Stimulated activated CD8-positive, alpha-beta memory T cell treated with anti-CD3 and anti-CD28 coated beads, Interleukin-7, amount 100 ng/mL, for 48 hours (primary cell): Measurements from ENCODE around the gene CHD1L.
"Not testable (repeated sequence)": the region's sequence is repeated elsewhere in the genome, so short reads cannot be mapped to it uniquely, and the experiment has no call there.

Source experiments
- DNase-seq, 2 donors: peaks; one replicate each; pipeline ENCODE4 v3.0.0-alpha.2; 2020; ENCODE audit warnings: low read depth in 1 of 2; ENCODE audit errors: extremely low read depth in 1 of 2

CHD1L gene

DNA sequence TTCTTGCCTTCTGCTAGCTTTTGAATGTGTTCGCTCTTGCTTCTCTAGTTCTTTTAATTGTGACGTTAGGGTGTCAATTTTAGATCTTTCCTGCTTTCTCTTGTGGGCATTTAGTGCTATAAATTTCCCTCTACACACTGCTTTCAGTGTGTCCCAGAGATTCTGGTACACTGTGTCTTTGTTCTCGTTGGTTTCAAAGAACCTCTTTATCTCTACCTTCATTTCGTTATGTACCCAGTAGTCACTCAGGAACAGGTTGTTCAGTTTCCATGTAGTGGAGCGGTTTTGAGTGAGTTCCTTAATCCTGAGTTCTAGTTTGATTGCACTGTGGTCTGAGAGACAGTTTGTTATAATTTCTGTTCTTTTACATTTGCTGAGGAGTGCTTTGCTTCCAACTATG lies 11.5 kb upstream of the CHD1L start:
- not testable (repeated sequence) for DNase-seq

DNA sequence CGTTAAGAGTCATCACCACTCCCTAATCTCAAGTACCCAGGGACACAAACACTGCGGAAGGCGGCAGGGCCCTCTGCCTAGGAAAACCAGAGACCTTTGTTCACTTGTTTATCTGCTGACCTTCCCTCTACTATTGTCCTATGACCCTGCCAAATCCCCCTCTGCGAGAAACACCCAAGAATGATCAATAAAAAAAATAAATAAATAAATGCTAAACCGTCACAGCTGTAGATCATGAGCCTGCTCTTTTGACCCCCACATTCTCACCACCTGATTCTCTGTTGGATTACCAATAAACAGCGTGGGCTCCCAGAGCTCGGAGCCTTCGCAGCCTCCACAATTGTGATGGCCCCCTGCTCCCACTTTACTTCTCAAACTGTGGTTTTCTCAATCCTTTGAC lies 8.6 kb upstream of the CHD1L start:
- DNase-seq, result not testable (repeated sequence)

- no peak for DNase-seq
Measured at GRCh38 chr1:147235822-147236221, 6.7 kb upstream of the CHD1L start.

DNA sequence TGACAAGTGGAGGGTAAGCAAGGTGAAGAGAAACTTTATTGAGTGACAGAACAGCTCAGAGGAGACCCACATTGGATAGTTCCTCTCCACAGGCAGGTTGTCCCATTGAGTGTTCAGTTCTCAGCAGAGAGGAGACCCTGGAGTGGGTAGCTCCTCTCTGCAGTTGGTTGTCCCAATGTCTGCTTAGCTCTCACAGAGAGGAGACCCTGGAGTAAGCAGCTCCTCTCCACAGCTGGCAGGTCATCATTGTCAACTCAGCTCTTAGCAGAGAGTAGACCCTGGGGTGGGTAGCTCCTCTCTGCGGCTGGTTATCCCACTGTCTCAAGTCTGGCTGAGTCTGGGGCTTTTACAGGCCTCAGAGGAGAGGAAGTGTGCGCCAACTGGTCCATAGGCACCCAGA lies 6.0 kb upstream of the CHD1L start:
- no peak for DNase-seq

- no peak for DNase-seq
Measured at GRCh38 chr1:147236959-147237791, 5.3 kb upstream of the CHD1L start.

- DNase-seq, result no peak
Measured at GRCh38 chr1:147238053-147238902, 4.2 kb upstream of the CHD1L start.

- DNase-seq, result no peak
Measured at GRCh38 chr1:147238925-147239820, 3.3 kb upstream of the CHD1L start.

DNA sequence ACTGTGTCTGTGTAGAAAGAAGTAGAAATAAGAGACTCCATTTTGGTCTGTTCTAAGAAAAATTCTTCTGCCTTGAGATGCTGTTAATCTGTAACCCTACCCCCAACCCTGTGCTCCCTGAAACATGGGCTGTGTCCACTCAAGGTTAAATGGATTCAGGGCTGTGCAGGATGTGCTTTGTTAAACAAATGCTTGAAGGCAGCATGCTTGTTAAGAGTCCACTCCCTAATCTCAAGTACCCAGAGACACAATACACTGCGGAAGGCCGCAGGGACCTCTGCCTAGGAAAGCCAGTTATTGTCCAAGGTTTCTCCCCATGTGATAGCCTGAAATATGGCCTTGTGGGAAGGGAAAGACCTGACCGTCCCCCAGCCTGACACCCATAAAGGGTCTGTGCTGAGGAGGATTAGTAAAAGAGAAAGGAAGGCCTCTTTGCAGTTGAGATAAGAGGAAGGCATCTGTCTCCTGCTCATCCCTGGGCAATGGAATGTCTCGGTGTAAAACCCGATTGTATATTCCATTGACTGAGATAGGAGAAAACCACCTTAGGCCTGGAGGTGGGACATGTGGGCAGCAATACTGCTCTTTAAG lies 2.3 kb upstream of the CHD1L start:
- DNase-seq, result not testable (repeated sequence)

DNA sequence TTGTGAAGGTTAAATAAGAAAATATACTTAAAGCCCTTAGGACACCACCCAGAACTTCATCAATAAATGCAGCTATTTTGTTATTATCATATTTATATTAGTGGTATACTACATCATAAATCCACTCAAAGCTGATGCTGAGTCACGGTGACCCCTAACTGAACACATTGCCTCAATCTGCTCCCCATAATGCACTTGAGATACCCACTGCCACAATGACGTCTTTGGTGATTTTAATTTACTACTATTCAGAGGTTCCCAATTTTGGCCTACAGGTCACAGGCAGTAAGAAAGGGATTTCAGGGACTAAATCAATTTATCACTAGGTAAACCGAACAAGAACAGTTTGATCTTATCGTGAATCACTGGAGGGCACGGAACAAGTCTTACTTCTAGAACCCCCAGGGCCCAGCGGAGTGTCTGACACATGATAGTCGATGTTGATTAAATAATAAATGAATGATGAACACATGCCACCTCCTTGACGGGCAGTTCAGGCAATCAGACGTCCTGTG lies 493 bp upstream of the CHD1L start:
- no peak for DNase-seq

GRCh38 chr1:147243228-147243685 lies 773 bp downstream of the CHD1L start:
- no peak for DNase-seq

- DNase-seq, result no peak
Measured at GRCh38 chr1:147243841-147244240, 1.4 kb downstream of the CHD1L start.

- DNase-seq, result no peak
Measured at GRCh38 chr1:147245129-147245528, 2.6 kb downstream of the CHD1L start.

GRCh38 chr1:147245586-147246021 lies 3.1 kb downstream of the CHD1L start:
- no peak for DNase-seq

DNA sequence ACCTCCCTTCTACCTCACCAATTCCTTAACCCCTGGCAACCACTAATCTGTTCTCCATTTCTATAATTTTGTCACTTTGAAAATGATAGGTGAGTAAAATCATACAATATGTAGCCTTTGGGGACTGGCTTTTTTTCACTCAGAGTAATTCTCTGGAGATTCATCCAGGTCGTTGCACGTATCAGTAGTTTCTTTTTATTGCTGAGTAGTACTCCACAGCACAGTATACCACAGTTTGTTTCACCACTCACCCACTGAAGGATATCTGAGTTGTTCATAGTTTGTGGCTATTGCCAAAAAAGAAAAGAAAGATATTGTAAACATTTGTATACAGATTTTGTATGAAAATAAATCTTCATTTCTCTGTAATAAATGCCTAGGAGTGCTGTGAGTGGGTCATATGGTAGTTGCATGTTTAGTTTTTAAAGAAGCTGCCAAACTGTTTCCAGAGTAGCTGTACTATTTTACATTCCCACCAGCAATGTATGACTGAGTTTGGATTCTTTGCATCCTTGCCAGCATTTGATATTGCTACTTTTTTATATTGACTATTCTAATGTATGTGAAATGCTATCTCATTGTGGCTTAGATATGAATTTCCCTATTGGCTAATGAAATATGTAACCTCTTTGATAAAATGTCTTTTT lies 3.7 kb downstream of the CHD1L start:
- no peak for DNase-seq

DNA sequence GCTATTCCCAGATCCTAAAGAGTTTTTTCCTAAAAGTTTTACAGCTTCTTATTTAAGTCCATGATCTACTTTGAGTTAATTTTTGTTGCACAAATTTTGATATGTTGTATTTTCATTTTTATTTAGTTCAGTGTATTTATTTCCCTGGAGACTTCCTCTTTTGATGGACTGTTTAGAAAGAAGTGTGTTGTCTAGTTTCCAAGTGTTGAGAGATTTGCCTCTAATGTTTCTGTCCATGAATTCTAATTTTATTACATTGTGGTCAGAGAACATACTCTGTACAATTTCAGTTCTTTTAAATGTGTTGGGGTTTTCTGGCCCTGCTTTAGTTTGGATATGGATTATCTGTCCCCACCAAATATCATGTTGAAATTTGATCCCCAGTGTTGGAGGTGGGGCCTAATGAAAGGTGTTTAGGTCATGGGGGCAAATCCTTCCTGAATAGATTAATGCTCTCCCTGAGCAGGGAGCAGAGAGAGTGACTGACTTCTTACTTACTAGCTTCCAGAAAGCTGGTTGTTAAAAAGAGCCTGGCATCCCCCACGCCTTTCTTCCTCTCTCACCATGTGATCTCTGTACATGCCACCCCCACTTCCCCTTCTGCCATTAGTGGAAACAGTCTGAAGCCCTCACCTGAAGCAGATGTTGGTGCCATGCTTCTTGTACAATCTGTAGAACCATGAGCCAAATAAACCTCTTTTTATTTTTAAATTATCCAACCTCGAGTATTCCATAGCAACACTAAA lies 4.6 kb downstream of the CHD1L start:
- no peak for DNase-seq

- DNase-seq, result no peak
Measured at GRCh38 chr1:147247656-147248238, 5.3 kb downstream of the CHD1L start.

GRCh38 chr1:147252540-147252939 lies 10.1 kb downstream of the CHD1L start:
- no peak for DNase-seq

DNA sequence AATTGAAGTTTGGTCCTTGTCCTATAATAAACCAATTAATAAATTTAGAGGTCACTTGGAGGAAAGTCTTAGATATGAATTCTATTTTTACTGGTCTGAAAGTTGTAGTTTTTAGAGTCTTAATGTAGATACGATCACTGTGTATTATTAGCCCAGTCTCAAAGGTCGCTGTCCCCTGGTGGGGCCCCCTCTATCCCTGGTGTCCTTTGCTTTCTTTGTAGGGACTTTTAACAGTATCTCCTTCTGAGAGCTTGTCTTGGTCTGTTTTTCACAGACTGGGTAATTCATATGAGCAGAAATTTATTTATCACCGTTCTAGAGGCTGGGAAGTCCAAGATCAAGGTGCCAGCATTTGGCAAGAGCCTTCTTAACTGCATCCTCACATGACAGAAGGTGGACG lies 18.5 kb downstream of the CHD1L start:
- no peak for DNase-seq
